Nephron progenitor cell (in vitro differentiated cells): ENCODE data around the gene EPDR1.

ENCODE experiments used
- DNase-seq: peaks from one replicate; pipeline ENCODE4 v3.0.0; 2021
- H3K27ac Mint-ChIP-seq: 2 replicates; pipeline ENCODE4 v1.8.0; 2021; ENCODE audit warnings: mild to moderate bottlenecking, moderate library complexity, mixed read lengths
- H3K27me3 Mint-ChIP-seq: 2 replicates; pipeline ENCODE4 v1.8.0; 2021; ENCODE audit warnings: mild to moderate bottlenecking, low read depth, mixed read lengths; ENCODE audit not compliant: poor library complexity
- H3K36me3 Mint-ChIP-seq: 2 replicates; pipeline ENCODE4 v1.8.0; 2021; ENCODE audit warnings: low read depth, mixed read lengths
- H3K4me1 Mint-ChIP-seq: 2 replicates; pipeline ENCODE4 v1.8.0; 2021; ENCODE audit warnings: mixed read lengths
- H3K4me3 Mint-ChIP-seq: 2 replicates; pipeline ENCODE4 v1.8.0; 2021; ENCODE audit warnings: mild to moderate bottlenecking, moderate library complexity, mixed read lengths
- H3K9me3 Mint-ChIP-seq: 2 replicates; pipeline ENCODE4 v1.8.0; 2021; ENCODE audit warnings: mild to moderate bottlenecking, moderate library complexity, mixed read lengths
- CTCF ChIP-seq: fragments of 200-600 bp; sonication (generic); IDR thresholded peaks from 2 replicates; pipeline ENCODE4 v1.5.0; 2021; ENCODE audit warnings: antibody characterized with exemption

Gene EPDR1

DNA sequence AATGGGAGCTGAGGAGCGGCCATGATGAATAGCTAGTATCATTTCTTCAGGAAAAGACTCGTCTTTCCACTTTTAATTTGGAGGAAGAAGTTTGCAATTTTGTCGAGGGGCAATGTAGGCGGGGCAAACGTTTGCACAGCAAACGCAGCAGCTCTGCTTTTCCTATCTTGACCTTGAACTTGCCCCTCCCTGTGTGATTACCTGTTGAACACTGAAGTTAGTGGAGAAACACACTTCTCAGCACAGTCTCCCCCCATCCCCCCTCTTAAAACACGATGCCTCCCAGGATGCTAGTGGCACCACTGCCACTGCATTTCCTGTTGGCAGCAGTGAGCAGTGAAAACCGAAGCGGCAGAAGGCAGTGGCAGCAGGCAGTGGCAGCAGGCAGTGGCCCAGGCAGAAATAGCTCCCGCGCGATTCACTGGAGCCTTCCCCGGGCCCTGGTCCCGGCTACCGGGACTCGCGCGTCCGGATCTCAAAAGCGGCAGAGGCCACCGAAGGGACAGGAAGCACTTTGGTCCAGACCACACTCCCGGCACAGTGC is at the start of gene EPDR1:
TSS of gene EPDR1 (plus strand) at position 336 of the 544 bp plus-strand sequence. CDS start 300 bp downstream, outside the sequence.
- H3K4me1 Mint-ChIP-seq, result peaks cover 18% of the 10 kb centered on the region
- H3K9me3 Mint-ChIP-seq, result peaks cover 9% of the 10 kb centered on the region
- H3K36me3 Mint-ChIP-seq, result no peaks in the 10 kb centered on the region
- peaks cover 67% of the 10 kb centered on the region for H3K27me3 Mint-ChIP-seq
- peak; percentile 61 for DNase-seq
- H3K27ac Mint-ChIP-seq, result no peak within 1 kb of the TSS
- peak within 1 kb of the TSS; percentile 86 for H3K4me3 Mint-ChIP-seq
- no peak for TF ChIP-seq CTCF

GRCh38 chr7:37882086-37882485 is 38.4 kb upstream of the EPDR1 start:
- Mint-ChIP-seq H3K27me3 (peaks cover 22% of the 10 kb centered on the region), H3K4me1 (no peaks in the 10 kb centered on the region)
- DNase-seq, result no peak

DNA sequence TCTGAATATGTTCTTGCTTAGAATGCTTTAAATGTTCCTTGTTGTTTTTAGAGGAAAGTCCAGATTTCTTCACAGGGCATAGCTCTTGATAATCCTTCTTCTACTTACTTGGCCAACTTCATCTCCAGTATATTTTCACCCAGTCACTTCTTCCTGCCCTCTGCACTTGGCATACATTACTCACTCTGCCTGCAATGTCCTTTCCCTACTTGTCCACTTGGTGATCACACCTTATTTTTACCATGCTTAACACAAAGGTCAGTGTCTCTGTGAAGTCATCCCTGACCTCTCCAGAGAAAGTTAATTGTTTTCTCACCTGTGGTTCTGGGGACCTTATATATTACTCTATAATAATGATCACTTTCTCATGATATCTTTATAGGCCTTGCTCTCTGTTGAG is 27.1 kb upstream of the EPDR1 start:
- TF ChIP-seq CTCF, result no peak
- no peaks in the 10 kb centered on the region for H3K9me3 Mint-ChIP-seq
- no peak for DNase-seq
- peaks cover 12% of the 10 kb centered on the region for H3K27me3 Mint-ChIP-seq
- H3K4me1 Mint-ChIP-seq, result no peaks in the 10 kb centered on the region
- H3K36me3 Mint-ChIP-seq, result no peaks in the 10 kb centered on the region
- no peak overlapping the region for H3K4me3 Mint-ChIP-seq
- H3K27ac Mint-ChIP-seq, result no peak overlapping the region

More at GRCh38 chr7:37882086-37882485, 38.4 kb upstream of the EPDR1 start:
- Mint-ChIP-seq H3K9me3 (no peaks in the 10 kb centered on the region), H3K27ac (no peak overlapping the region), H3K36me3 (no peaks in the 10 kb centered on the region), H3K4me3 (no peak overlapping the region)
- no peak for TF ChIP-seq CTCF

DNA sequence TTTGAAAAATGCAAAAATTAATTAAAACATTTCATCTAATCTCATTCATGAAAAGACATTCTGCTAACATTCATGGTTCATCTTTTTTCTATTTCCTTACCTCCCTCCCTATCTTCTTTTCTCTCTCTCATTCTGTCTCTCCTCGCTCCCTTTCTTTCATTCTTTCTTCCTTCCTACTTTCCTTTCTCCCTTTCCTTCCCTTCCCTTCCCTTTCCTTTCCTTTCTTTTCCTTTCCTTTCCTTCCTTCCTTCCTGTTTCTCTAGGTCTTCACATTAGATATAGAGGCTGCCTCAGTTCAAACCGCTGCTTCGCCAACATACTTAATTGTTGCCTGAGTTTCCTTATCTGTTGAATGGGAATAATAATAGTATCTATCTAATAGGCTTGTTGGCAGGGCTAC is 25.8 kb upstream of the EPDR1 start:
- no peaks in the 10 kb centered on the region for H3K9me3 Mint-ChIP-seq
- no peak for DNase-seq
- no peak overlapping the region for H3K4me3 Mint-ChIP-seq
- no peaks in the 10 kb centered on the region for H3K4me1 Mint-ChIP-seq
- no peaks in the 10 kb centered on the region for H3K36me3 Mint-ChIP-seq
- H3K27ac Mint-ChIP-seq, result no peak overlapping the region
- peaks cover 8% of the 10 kb centered on the region for H3K27me3 Mint-ChIP-seq
- no peak for TF ChIP-seq CTCF

DNA sequence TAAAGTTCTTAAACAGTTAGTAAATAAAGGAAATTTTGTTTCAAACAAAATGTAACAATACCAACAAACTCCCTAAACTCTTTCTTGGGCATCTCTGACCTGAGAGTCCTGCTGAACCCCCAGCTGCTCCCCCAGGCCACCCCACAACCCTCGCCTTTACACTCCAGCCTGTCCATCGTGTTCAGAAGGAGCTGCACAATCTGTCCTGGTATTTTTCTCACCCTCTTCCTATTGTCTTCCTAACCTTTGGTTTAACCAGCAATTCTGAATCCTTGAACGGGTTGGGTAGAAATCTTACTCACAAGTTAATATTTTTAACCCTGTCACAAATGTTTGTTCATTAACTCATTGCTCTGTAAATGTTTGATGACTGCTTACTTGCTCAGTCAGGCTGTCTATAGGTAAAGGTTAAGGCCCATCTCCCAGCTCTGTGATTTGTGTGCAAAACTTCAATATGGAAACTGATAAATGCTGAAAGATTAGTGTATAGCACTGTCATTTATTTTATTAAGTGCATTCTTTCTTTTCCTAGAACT is 20.7 kb upstream of the EPDR1 start:
- no peak overlapping the region for H3K4me3 Mint-ChIP-seq
- H3K36me3 Mint-ChIP-seq, result no peaks in the 10 kb centered on the region
- DNase-seq, result no peak
- TF ChIP-seq CTCF, result no peak
- H3K27me3 Mint-ChIP-seq, result peaks cover 9% of the 10 kb centered on the region
- no peak overlapping the region for H3K27ac Mint-ChIP-seq
- no peaks in the 10 kb centered on the region for H3K9me3 Mint-ChIP-seq
- peaks cover 5% of the 10 kb centered on the region for H3K4me1 Mint-ChIP-seq

- TF ChIP-seq CTCF, result peak; percentile 57
- Mint-ChIP-seq H3K9me3 (no peaks in the 10 kb centered on the region), H3K27ac (no peak overlapping the region), H3K36me3 (no peaks in the 10 kb centered on the region), H3K27me3 (peaks cover 10% of the 10 kb centered on the region), H3K4me1 (peaks cover 5% of the 10 kb centered on the region), H3K4me3 (no peak overlapping the region)
- DNase-seq, result no peak
Measured at GRCh38 chr7:37901236-37901827, 19.1 kb upstream of the EPDR1 start.
